Measurements from ENCODE around the gene YTHDC2. TPM values are rescaled to one million over a fixed set of nuclear protein-coding genes. Genes with fewer than 3 reads are reported as not detected.

Gene YTHDC2
- total and polyA plus RNA-seq, 4 donors = 6.2 to 32.9 (median 14.8) TPM

GRCh38 chr5:113632996-113633395 is 119.5 kb downstream of the YTHDC2 start:
- H3K27me3 ChIP-seq (ENCODE audit: control insufficient read depth in 4 of 4, insufficient read depth in 4 of 4, low read length in 3 of 4) = no peaks in the 10 kb centered on the region
- no peak overlapping the region for H3K4me3 ChIP-seq (ENCODE audit: low read depth in 1 of 3, low read length in 3 of 3)
- no peak overlapping the region for H3K27ac ChIP-seq (ENCODE audit: low read depth in 1 of 2, low read length in 2 of 2)
- TF ChIP-seq ATF3 (IDR thresholded peaks at IDR 0.05) = no peak
- no peak for TF ChIP-seq SP1 (IDR thresholded peaks at IDR 0.05)
- TF ChIP-seq MAX (IDR thresholded peaks at IDR 0.05) = no peak
- TF ChIP-seq HNF4A (conservative IDR thresholded peaks at IDR 0.05) = no peak
- TF ChIP-seq GABPA (IDR thresholded peaks at IDR 0.05 in 1 of 2, conservative IDR thresholded peaks at IDR 0.05 in 1 of 2) = no peak
- no peak for TF ChIP-seq FOXA2 (IDR thresholded peaks at IDR 0.05)
- peaks cover 0 to under 1% (median under 1%) of the 10 kb centered on the region in 4 donors for H3K9me3 ChIP-seq (ENCODE audit: control insufficient read depth in 4 of 4, low read length in 3 of 4)
- no peak for DNase-seq (ENCODE audit: low spot score)
- no peaks in the 10 kb centered on the region for H3K4me1 ChIP-seq (ENCODE audit: control insufficient read depth in 4 of 4, insufficient read depth in 4 of 4, low read length in 3 of 4)
- H3K36me3 ChIP-seq (ENCODE audit: control insufficient read depth in 4 of 4, insufficient read depth in 3 of 4, low read depth in 1 of 4, low read length in 3 of 4) = no peaks in the 10 kb centered on the region
- H3K9ac ChIP-seq (ENCODE audit: low read depth in 1 of 2, low read length in 2 of 2) = no peak overlapping the region

GRCh38 chr5:113634957-113635356 is 121.5 kb downstream of the YTHDC2 start:
- Histone ChIP-seq H3K9ac (ENCODE audit: low read depth in 1 of 2, low read length in 2 of 2) (no peak overlapping the region), H3K4me1 (ENCODE audit: control insufficient read depth in 4 of 4, insufficient read depth in 4 of 4, low read length in 3 of 4) (no peaks in the 10 kb centered on the region), H3K27me3 (ENCODE audit: control insufficient read depth in 4 of 4, insufficient read depth in 4 of 4, low read length in 3 of 4) (no peaks in the 10 kb centered on the region), H3K27ac (ENCODE audit: low read depth in 1 of 2, low read length in 2 of 2) (no peak overlapping the region), H3K4me3 (ENCODE audit: low read depth in 1 of 3, low read length in 3 of 3) (no peak overlapping the region), H3K9me3 (ENCODE audit: control insufficient read depth in 4 of 4, low read length in 3 of 4) (peaks cover 0 to 6% (median under 1%) of the 10 kb centered on the region in 4 donors), H3K36me3 (ENCODE audit: control insufficient read depth in 4 of 4, insufficient read depth in 3 of 4, low read depth in 1 of 4, low read length in 3 of 4) (no peaks in the 10 kb centered on the region)
- no peak for DNase-seq (ENCODE audit: low spot score)
- no peak for TF ChIP-seq SP1 (IDR thresholded peaks at IDR 0.05)
- WGBS = 71% methylated on average over 3 of the region's 3 CpGs

- Histone ChIP-seq H3K27ac (ENCODE audit: low read depth in 1 of 2, low read length in 2 of 2) (no peak overlapping the region), H3K9me3 (ENCODE audit: control insufficient read depth in 4 of 4, low read length in 3 of 4) (peaks cover 0 to 6% (median 3%) of the 10 kb centered on the region in 4 donors), H3K9ac (ENCODE audit: low read depth in 1 of 2, low read length in 2 of 2) (no peak overlapping the region), H3K36me3 (ENCODE audit: control insufficient read depth in 4 of 4, insufficient read depth in 3 of 4, low read depth in 1 of 4, low read length in 3 of 4) (no peaks in the 10 kb centered on the region), H3K4me3 (ENCODE audit: low read depth in 1 of 3, low read length in 3 of 3) (no peak overlapping the region), H3K27me3 (ENCODE audit: control insufficient read depth in 4 of 4, insufficient read depth in 4 of 4, low read length in 3 of 4) (no peaks in the 10 kb centered on the region), H3K4me1 (ENCODE audit: control insufficient read depth in 4 of 4, insufficient read depth in 4 of 4, low read length in 3 of 4) (no peaks in the 10 kb centered on the region)
- no peak for DNase-seq (ENCODE audit: low spot score)
- TF ChIP-seq YY1 (IDR thresholded peaks at IDR 0.05) (no peak), REST (IDR thresholded peaks at IDR 0.05) (no peak), GABPA (IDR thresholded peaks at IDR 0.05 in 1 of 2, conservative IDR thresholded peaks at IDR 0.05 in 1 of 2) (no peak), ZBTB33 (IDR thresholded peaks at IDR 0.05) (no peak), JUND (IDR thresholded peaks at IDR 0.05) (no peak), SP1 (IDR thresholded peaks at IDR 0.05) (no peak), NR2F2 (IDR thresholded peaks at IDR 0.05) (no peak), HNF4G (IDR thresholded peaks at IDR 0.05) (no peak), RXRA (IDR thresholded peaks at IDR 0.05) (no peak), TAF1 (conservative IDR thresholded peaks at IDR 0.05) (no peak), CTCF (IDR thresholded peaks at IDR 0.05; ENCODE audit: low read depth, low read length, missing input control) (no peak), FOXA2 (IDR thresholded peaks at IDR 0.05) (no peak), RAD21 (IDR thresholded peaks at IDR 0.05) (no peak), MAX (IDR thresholded peaks at IDR 0.05) (no peak), FOXA1 (IDR thresholded peaks at IDR 0.05) (no peak), HNF4A (conservative IDR thresholded peaks at IDR 0.05) (no peak), ATF3 (IDR thresholded peaks at IDR 0.05) (no peak), EGR1 (IDR thresholded peaks at IDR 0.05; ENCODE audit: low read depth in 2 of 2) (no peak)
Observed at GRCh38 chr5:113641715-113642114, 128.2 kb downstream of the YTHDC2 start.
